Endometrial microvascular endothelial cells (primary cell): Measurements from ENCODE around the gene VIPR1. TPM values are rescaled to one million over a fixed set of nuclear protein-coding genes. Genes with fewer than 3 reads are reported as not detected.

ENCODE experiments used
- in situ Hi-C: cut with HindIII; loops from 2 replicates; pipeline ENCODE4 v1.10.0; 2017; ENCODE audit warnings: low sequenced_read_pairs, low pct_unique_long_range_greater_than_20kb; ENCODE audit errors: inconsistent ontology term
- total RNA-seq: library from RNA; depleted of rRNA; stranded (reverse); fragments of >200 nt; gene quantifications from one replicate; pipeline ENCODE4 v1.2.3, GENCODE V29; 2015; ENCODE audit errors: inconsistent ontology term

Gene VIPR1
- total RNA-seq, 1 donor from 2014 or later = not detected

DNA sequence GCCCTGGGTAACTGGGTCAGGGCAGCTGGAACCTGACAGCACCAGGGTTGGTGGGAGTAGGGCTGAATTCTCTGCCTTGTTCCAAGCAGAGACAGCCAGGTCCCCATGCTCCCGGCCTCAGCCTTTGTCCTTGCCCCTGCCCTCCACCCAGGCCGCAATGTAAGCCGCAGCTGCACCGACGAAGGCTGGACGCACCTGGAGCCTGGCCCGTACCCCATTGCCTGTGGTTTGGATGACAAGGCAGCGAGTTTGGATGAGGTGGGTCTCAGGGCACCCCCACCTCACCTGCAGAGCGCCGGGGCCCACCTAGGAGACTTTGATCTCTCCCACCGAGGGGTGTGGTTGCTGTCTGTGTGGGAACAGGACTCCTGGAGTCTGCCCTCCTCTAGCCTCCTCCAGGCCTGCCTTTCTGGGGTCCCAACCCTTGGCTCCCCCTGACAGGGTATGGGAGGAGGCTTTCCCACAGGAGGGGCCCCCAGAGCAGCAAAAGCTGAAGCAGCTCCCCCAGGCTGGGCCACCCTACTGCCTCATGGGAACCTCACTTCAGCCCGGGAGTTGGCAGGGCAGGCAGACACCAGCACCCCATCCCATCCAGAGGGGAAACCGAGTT lies 23.4 kb downstream of the VIPR1 start:
- in situ Hi-C loops = no loop called here

GRCh38 chr3:42526616-42527367 lies 24.3 kb downstream of the VIPR1 start:
- in situ Hi-C loops = no loop called here

GRCh38 chr3:42527368-42527917 lies 25.0 kb downstream of the VIPR1 start:
- in situ Hi-C loops = no loop called here

- in situ Hi-C loops = no loop called here
Measured at GRCh38 chr3:42529468-42529867, 27.0 kb downstream of the VIPR1 start.

- in situ Hi-C loops = no loop called here
Measured at GRCh38 chr3:42530073-42530472, 27.6 kb downstream of the VIPR1 start.

DNA sequence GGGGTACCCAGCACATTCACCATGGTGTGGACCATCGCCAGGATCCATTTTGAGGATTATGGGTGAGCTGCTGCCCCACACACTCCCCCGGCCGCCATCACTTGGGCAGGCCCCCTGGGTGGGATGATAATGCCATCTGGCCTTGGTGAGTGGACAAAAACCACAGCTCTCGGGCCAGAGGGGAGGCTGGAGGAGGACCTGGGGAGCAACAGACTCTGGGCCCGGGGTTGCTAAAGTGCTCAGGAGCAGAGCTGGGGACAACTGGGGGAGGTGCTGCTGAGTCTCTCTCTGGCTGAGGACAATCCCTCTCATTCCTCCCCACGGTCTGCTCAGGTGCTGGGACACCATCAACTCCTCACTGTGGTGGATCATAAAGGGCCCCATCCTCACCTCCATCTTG lies 29.0 kb downstream of the VIPR1 start:
- in situ Hi-C loops = no loop called here

DNA sequence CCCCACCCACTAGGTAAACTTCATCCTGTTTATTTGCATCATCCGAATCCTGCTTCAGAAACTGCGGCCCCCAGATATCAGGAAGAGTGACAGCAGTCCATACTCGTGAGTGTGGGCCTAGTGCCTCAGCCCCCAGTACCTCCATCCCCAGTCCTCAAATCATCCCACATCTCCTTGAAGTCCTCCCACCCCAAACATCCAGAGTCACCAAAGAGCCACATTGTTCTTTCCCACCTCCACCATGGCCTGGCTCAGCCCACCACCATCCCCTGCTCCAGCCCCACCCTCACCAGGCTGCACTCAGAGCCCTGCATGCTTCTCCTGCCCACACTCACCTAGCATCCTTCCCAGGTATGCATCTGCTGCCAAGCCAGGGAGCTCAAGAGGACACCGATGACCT lies 29.8 kb downstream of the VIPR1 start:
- in situ Hi-C loops = no loop called here

GRCh38 chr3:42533161-42533897 lies 30.9 kb downstream of the VIPR1 start:
- in situ Hi-C loops = no loop called here

DNA sequence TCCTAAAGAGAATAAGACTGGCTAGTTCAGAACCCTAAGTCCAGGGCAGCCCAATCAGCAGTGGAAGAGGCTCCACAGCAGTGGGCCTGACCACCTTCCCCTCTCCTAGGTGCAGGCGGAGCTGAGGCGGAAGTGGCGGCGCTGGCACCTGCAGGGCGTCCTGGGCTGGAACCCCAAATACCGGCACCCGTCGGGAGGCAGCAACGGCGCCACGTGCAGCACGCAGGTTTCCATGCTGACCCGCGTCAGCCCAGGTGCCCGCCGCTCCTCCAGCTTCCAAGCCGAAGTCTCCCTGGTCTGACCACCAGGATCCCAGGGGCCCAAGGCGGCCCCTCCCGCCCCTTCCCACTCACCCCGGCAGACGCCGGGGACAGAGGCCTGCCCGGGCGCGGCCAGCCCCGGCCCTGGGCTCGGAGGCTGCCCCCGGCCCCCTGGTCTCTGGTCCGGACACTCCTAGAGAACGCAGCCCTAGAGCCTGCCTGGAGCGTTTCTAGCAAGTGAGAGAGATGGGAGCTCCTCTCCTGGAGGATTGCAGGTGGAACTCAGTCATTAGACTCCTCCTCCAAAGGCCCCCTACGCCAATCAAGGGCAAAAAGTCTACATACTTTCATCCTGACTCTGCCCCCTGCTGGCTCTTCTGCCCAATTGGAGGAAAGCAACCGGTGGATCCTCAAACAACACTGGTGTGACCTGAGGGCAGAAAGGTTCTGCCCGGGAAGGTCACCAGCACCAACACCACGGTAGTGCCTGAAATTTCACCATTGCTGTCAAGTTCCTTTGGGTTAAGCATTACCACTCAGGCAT lies 33.7 kb downstream of the VIPR1 start:
- in situ Hi-C loops = no loop called here

GRCh38 chr3:42537350-42537749 lies 34.9 kb downstream of the VIPR1 start:
- in situ Hi-C loops = no loop called here

DNA sequence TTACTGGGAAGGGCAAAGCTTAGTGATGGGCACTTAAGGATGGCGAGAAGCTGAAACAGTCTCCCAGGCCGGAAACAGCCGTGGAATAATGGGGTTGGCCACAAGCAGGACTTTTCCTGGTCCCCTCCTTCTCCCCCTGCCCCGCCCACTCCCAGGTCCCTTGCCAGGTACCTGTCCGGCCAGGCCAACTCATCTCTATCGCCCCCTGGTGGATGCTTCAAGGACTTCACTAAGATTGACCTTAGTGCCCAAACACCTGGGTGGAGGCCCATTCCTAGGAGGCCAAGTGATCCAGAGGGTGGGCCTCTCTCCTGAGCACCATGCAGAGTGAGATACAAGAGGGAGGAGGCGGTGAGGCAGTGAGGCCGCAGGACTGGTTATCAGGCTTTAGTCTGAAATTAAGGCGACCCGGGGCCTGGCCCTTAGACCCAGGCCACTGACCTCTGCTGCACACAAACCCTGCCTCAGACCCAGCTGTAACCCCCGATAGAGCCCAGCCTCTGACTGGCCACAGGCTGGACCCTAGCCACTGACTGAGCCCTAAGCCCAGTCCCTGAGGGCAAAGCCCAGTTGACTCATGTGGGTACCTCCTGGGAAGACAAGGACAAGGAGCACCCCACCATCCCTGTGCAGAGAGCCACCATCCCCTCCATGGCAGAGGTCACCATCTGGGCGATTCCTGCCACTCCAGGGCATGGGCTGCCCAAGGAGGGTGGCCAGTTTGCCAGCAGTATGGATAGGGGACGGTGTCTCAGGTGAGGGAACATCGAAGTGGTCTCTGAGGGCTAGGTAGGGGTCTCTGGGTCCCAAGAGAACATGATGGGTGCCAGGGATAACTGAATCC lies 37.6 kb downstream of the VIPR1 start:
- in situ Hi-C loops = no loop called here

- in situ Hi-C loops = no loop called here
Measured at GRCh38 chr3:42541079-42541478, 38.6 kb downstream of the VIPR1 start.

GRCh38 chr3:42544492-42545283 lies 42.2 kb downstream of the VIPR1 start:
- in situ Hi-C loops = no loop called here

- in situ Hi-C loops = no loop called here
Measured at GRCh38 chr3:42545284-42545900, 42.9 kb downstream of the VIPR1 start.

DNA sequence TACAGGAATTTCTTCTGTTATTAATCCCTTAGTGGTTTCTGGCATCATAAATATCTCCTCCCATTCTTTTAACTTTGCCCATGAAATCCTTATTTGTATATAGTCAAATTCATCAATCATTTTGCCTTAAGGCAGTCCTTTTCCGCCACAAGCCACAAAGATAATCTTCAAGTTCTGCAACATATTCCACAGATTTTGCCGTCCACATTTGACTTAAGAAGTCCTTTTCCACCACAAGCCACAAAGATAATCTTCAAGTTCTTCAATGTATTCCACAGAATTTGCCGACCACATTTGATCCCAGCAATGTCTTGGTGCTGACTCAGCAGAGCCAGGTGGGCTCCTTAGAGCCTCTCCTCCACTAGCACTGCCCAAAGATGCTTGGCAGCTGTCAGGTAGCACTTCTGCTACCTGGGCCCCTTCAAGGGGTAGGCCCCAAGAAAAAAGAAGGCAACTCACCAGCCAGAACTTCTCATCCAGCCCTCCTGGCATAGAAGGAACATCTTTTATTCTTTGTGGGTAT lies 44.3 kb downstream of the VIPR1 start:
- in situ Hi-C loops = no loop called here

- in situ Hi-C loops = no loop called here
Measured at GRCh38 chr3:42547401-42547945, 45.0 kb downstream of the VIPR1 start.

- in situ Hi-C loops = no loop called here
Measured at GRCh38 chr3:42549131-42549530, 46.7 kb downstream of the VIPR1 start.
